ENCODE measurements around the gene NGFR.

DNA sequence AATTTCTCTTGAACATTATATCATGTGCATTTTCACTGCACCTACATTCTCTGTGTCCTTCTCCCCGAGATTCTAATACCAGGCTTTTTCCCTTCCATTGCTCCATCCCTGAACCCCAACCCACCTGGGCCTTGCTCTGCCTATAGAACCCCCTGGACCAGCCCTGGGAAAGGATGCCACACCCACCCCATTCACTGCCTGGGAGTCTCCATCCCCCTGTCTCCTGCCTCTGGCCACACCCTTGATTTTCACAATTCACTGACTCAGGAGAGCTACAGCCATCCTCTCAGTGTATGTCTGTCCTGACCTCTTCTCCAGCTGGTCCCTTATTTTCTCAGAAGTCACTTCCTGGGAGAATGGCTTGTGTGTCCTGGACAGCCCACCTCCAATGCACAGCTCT lies 27.9 kb upstream of the NGFR start:
- TF ChIP-seq, protein P1, sequence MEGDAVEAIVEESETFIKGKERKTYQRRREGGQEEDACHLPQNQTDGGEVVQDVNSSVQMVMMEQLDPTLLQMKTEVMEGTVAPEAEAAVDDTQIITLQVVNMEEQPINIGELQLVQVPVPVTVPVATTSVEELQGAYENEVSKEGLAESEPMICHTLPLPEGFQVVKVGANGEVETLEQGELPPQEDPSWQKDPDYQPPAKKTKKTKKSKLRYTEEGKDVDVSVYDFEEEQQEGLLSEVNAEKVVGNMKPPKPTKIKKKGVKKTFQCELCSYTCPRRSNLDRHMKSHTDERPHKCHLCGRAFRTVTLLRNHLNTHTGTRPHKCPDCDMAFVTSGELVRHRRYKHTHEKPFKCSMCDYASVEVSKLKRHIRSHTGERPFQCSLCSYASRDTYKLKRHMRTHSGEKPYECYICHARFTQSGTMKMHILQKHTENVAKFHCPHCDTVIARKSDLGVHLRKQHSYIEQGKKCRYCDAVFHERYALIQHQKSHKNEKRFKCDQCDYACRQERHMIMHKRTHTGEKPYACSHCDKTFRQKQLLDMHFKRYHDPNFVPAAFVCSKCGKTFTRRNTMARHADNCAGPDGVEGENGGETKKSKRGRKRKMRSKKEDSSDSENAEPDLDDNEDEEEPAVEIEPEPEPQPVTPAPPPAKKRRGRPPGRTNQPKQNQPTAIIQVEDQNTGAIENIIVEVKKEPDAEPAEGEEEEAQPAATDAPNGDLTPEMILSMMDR (IDR thresholded peaks at IDR 0.05), result no peak
- TF ChIP-seq POLR2A (IDR thresholded peaks at IDR 0.05), result no peak

Measured in lower leg skin (tissue), 3 donors.